Raji (cell line): ENCODE results near the gene NHLRC3.

Source experiments
- POLR2A ChIP-seq: IDR thresholded peaks from 2 replicates; pipeline ENCODE4 v1.6.1; 2011; ENCODE audit warnings: low read depth, low read length, control low read depth; ENCODE audit not compliant: insufficient read depth

The NHLRC3 gene

DNA sequence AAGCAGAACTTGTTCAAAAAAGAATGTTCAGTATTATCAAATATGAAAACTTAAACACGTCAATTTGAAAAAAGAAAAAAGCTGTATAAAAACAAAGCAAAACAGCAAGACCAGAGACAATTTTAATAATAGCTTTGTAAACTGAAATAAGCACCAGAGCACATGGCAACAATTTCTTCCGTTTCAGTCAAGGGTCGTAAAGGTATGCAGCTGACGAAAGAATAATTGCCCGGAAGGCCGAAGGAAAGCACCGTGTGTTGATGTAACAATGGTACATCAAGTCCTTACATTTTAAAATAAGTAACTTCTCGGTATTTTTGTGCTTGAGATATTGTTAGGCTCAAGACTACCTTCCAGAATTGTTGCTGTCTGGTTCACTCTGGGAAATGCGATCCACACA is 2.0 kb upstream of the NHLRC3 start:
- no peak for TF ChIP-seq POLR2A

DNA sequence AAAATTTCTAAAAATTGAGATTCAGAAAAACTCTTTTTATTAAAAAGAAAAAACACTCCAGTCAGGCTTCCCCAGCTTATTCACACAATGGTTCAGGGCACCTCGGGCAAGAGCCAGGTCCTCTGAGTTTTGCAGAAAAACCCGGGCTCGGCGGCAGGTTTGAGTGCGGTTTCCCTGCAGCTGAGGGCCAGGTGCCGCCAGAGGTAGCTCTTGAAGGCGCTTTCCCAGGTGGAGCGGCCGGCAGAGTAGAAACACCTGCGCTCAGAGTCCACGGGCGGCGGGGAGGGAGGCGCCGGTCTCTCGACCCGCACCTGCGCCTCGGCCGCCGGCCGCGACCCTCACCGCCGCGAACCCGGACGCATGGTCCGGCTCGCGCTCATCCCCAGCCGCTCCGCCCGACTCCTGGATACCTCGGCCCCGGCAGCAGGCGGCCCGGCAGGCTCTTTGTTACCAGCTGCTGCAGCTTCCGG is 811 bp upstream of the NHLRC3 start:
- TF ChIP-seq POLR2A: no peak

DNA sequence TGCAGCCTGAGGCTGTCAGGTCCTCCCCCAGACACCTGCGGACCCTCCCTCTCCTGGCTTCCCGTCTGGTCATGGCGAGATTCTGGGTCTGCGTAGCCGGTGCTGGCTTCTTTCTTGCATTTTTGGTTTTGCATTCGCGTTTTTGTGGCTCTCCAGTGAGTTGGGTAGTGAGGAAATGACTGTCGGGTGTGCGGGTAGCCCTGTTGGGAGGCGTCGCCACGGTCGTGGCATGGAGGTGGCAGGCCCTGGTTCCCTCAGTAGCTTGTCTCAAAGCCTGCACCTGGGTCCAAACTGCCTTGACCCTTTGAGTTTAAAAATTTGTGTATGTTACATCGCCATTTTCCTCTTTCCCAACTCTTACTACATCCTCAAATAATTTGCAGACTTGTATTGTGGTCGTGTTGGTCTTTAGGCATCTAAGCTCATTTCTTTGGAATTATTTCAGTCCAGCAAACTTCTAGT is 344 bp downstream of the NHLRC3 start:
- no peak; the same call in 1 of the 2 replicates for TF ChIP-seq POLR2A

DNA sequence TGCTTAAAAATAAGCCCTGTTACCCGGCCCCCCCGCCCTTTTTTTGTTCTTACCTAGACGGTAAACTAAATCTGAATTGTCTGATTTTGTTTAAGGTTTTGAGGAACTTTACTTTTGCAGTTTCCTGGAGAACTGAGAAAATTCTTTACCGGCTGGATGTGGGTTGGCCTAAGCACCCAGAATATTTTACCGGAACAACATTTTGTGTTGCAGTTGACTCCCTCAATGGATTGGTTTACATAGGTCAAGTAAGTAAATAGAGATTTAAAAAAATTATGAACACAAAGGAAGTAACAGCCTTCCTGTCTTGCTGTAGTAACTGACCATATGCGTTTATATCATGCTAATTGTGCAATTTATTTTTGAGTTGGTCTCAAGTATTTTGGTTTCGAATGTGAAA is 785 bp downstream of the NHLRC3 start:
- no peak for TF ChIP-seq POLR2A

DNA sequence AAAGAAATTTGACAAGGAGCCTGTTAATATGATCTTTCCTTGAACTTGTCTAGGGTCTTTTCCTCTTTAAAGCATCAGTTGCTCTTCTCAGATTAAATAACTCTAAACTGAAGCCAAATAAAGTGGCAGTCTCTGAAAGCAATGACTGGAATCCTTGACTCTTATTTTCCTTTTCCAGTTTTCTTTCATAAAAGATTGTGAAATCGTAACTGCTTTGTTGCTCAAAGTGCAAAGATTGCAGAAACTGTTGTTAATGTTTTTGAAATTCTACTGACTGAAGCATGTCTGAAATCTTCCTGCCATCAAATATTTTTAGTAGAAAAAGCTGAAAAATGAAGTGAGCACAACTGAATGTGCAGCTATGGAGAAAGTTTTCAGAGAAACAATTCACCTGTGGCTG is 1.9 kb downstream of the NHLRC3 start:
- no peak for TF ChIP-seq POLR2A

DNA sequence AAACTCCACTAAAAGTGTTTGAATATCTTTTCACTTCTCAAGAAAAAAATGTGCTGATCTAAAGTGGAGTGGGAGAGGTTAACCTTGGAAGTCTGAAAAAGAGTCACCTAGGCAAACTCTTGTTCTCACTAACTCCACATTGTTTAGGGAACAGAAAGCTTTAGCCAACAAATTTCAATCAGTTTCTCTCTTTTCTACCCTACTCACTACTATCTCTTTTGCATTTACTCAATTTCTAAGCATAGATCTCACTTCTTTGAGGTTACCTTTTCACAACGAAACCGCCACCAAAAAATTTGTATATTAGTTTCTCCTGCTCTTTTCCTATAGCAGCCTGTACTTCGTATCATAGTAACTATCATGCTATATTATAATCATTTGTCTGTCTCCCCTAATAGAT is 6.3 kb downstream of the NHLRC3 start:
- no peak for TF ChIP-seq POLR2A

DNA sequence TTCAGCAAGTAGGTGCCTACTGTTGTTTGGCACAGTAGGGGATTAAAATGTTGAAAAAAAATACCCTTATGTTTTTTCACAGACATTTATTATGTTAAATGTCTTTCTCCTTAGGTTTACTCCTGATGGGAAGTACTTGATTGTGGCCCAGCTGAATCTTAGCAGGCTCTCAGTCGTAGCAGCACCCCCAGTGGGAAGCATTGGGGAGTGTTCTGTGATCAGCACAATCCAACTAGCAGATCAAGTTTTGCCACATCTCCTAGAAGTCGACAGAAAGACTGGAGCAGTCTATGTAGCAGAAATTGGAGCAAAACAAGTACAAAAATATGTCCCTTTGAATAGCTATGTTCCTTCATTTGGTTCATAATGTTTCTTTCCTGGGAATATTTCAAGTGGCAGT is 9.3 kb downstream of the NHLRC3 start:
- no peak for TF ChIP-seq POLR2A

DNA sequence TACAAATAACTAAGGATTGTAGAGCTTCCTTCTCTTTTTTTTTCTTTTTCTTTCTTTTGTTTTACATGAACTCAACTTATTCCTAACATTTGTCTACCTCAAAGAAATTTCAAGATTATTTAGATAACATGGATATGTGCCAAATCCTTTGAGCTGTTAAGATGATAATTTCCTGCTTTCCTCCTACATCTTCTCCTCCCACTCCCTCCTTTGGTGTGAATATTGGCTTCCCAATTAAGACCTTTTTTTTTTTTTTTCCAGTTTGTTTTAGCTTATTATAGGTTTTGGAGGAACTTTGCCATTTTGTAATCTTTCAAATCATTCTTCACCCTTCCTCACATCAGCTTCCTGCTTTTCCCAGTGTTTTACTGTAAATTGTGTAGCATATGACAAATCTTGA is 10.6 kb downstream of the NHLRC3 start:
- no peak for TF ChIP-seq POLR2A

DNA sequence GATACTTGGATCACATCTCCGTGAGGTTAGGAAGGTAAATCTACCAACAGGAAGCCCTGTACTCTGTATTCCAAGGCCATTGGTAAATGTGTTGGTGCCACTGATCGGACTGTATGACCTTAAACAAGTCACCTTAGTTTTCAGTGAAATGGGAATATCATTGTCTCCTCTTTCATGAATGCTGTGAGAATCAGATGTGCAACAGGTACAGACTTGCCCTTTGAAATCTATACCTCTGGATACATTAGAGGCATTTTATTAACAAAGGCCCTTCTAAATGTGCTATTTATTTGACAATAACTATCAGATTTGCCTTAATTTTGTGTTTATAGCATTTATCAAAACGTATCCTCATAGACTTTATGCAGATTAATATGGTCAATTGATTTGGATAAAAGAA is 11.0 kb downstream of the NHLRC3 start:
- TF ChIP-seq POLR2A: no peak

DNA sequence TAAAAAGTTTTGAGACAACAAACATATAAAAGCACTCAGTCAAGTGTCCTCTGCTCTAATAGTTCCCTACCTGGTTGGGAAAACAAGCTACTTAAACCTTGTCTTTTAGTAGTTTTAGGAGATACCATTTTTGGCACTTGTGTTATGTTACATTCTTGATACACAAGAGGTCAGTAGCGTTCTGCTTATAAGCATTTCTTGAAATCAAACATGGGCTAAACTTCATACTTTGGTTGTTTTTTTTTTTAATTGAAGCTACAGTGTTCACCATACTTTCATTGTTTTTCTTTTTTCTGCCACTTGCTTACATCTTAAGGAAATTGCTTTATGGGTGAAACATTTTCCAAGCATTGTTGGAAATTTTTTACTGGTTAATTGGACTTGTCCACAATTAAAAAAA is 12.9 kb downstream of the NHLRC3 start:
- TF ChIP-seq POLR2A: no peak

DNA sequence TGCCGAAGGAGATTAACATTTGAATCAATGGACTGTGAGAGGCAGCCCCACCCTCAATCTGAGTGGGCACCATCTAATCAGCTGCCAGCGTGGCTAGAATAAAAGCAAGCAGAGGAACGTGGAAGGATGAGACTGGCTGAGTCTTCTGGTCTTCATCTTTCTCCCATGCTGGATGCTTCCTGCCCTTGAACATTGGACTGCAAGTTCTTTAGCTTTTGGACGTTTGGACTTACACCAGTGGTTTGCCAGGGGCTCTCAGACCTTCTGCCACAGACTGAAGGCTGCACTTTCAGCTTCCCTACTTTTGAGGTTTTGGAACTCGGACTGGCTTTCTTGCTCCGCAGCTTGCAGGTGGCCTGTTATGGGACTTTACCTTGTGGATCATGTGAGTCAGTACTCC is 14.7 kb downstream of the NHLRC3 start:
- TF ChIP-seq POLR2A: no peak

DNA sequence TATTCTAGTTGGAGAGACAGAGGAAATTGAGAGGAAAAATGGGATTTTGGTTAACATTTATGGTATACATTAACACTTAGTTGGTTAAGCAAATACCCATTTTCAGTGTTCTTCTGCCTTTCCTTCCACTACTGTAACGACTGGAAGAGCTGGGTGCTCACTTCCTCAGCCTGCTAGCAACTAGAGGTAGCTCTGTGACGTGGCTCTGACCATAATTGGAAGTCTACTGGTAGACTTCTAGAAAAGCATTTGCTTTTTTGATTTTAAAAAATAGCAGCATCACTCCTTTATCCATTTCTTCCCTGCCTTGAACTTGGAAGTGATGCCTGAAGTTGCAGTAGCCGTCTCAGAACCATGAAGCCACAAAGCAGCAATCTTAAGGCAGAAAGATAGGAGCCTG is 15.9 kb downstream of the NHLRC3 start:
- no peak for TF ChIP-seq POLR2A

DNA sequence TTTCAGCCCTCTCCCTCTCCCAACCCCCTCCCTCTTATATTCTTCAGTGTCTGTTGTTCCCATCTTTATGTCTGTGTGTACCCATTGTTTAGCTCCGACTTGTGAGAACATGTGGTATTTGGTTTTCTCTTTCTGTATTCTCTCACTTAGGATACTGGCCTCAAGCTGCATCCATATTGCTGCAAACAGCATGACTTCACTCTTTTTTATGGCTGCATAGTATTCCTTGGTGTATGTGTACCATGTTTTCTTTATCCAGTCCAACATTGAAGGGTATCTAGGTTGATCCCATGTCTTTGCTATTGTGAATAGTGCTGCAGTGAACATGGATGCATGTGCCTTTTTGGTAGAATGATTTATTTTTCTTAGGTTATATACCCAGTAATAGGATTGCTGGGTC is 17.8 kb downstream of the NHLRC3 start:
- no peak for TF ChIP-seq POLR2A

DNA sequence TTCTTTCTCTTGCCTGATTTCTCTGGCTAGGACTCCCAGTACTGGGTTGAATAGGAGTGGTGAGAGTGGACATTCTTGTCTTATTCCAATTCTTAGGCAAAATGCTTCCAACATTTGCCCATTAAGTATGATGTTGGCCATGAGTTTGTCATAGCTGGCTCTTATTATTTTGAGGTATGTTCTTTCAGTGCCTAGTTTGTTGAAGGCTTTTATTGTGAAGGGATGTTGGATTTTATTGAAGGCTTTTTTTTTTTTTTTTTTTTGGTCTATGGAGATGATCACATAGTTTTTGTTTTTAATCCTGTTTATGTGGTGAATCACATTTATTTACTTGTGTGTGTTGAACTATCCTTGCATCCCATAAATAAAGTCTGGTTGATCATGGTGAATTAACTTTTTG is 19.8 kb downstream of the NHLRC3 start:
- TF ChIP-seq POLR2A: no peak

DNA sequence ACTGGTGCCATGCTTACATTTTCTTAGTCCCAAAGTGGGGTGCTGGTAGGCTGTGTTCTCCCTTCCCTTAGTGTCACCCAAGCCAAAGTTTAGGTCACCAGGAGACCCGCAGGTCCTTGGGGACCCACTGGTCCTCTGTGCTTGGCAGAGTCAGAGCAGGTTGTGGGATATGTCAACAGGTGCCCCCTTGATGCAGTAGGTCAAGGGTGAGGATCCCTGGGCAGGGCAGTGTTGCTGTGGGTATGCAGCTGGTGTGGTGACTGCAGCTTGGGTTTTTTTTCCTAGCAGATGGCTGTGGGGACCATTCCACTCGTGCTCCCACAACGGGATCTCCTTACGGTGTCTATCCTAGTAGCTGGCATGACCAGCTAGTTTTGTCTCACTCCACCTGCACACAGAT is 23.7 kb downstream of the NHLRC3 start:
- no peak for TF ChIP-seq POLR2A

DNA sequence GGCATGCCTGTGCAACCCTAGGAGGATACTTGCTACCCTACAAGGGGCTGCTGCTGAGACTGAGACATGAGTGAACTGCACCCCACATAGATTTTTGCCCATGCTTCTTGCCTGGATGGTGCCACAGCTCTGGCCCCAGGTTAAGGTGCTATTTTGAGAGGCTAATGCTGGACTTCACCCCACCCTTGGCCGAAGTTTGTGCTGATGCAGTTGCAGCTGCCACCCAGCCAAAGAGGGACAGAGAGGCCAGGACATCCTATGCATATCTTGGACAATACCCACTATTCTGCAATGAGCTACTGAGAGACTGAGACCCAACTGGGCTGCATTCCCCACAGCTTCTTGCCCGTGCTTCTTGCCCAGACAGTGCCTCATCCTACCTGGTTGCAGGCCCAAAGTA is 34.6 kb downstream of the NHLRC3 start:
- TF ChIP-seq POLR2A: no peak

DNA sequence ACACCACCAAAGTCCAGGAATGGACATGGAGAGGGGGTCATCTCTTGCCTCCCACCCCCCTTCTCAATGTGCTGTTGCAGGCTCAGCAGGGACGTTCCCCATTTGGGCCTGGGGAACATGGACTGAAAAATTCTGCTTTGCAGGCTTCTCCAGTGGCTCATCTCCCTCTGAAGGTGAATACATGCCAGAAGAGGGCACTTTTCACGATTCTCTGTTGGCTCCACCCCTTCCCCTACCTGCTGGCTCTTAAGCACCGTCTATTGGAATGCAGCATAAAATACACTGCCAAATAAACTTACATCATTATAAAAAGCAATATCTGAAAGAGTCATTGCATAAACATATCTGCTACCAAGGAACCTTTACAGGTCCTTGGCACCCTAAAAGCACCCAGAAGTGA is 35.7 kb downstream of the NHLRC3 start:
- no peak for TF ChIP-seq POLR2A

DNA sequence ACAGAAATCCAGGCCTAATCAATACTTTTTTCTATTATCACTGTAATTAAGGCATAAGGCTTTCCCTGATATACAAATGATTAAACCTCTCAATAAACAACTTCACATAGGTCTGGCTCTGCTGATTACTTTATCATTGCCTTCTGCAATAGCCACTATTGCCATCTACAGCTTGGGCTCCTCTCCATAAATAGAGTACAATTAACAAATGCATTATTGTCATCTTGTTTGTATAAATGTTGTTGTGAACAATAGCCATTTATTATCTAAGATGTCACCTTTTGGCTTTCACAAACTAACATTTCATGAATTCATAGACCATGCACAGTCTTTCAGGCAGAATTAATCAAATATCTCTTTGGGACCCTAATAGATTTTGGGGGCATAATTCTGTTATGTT is 53.3 kb downstream of the NHLRC3 start:
- TF ChIP-seq POLR2A: no peak
